Measurements from ENCODE around the gene PRPF19.

DNA sequence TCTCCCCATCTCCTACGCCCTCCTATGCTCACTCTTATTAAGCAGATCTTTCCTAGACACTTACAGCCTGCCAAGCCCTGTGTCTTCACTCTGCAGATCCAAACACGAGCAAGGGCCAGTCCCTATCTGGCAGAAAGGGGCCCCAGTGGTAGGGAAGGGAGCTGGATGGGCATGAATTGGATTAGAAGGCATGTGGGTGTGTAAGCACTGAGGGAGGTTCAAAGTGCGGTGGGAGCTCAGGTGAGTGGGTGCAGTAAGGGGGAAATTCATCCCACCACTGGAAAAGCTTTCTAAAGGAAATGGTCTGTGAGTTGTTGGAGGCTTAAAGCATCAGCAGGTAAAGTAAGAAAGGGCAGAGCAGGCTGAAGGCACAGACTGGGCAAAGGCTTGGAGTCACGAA lies 23.4 kb upstream of the PRPF19 start:
- TF ChIP-seq CTCF (IDR thresholded peaks at IDR 0.05) (no peak), TEAD4 (IDR thresholded peaks at IDR 0.05; ENCODE audit: borderline replicate concordance, insufficient read depth) (no peak), YY1 (IDR thresholded peaks at IDR 0.05; ENCODE audit: low read depth) (no peak), RXRA (IDR thresholded peaks at IDR 0.05; ENCODE audit: borderline replicate concordance, low read depth) (no peak), POLR2AphosphoS5 (IDR thresholded peaks at IDR 0.05; ENCODE audit: low read depth, low read length) (no peak), FOXJ3 (CRISPR knock-in tag; IDR thresholded peaks at IDR 0.05) (no peak), SIN3A (IDR thresholded peaks at IDR 0.05; ENCODE audit: borderline replicate concordance, low read depth, low read length) (no peak), SMC3 (IDR thresholded peaks at IDR 0.05; ENCODE audit: low read depth, low read length) (no peak), JUND (IDR thresholded peaks at IDR 0.05) (no peak)
- TF ChIP-seq, protein P1, sequence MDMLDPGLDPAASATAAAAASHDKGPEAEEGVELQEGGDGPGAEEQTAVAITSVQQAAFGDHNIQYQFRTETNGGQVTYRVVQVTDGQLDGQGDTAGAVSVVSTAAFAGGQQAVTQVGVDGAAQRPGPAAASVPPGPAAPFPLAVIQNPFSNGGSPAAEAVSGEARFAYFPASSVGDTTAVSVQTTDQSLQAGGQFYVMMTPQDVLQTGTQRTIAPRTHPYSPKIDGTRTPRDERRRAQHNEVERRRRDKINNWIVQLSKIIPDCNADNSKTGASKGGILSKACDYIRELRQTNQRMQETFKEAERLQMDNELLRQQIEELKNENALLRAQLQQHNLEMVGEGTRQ (IDR thresholded peaks at IDR 0.05; ENCODE audit: borderline replicate concordance, low read depth, low read length), result no peak
- TF ChIP-seq, protein P2, sequence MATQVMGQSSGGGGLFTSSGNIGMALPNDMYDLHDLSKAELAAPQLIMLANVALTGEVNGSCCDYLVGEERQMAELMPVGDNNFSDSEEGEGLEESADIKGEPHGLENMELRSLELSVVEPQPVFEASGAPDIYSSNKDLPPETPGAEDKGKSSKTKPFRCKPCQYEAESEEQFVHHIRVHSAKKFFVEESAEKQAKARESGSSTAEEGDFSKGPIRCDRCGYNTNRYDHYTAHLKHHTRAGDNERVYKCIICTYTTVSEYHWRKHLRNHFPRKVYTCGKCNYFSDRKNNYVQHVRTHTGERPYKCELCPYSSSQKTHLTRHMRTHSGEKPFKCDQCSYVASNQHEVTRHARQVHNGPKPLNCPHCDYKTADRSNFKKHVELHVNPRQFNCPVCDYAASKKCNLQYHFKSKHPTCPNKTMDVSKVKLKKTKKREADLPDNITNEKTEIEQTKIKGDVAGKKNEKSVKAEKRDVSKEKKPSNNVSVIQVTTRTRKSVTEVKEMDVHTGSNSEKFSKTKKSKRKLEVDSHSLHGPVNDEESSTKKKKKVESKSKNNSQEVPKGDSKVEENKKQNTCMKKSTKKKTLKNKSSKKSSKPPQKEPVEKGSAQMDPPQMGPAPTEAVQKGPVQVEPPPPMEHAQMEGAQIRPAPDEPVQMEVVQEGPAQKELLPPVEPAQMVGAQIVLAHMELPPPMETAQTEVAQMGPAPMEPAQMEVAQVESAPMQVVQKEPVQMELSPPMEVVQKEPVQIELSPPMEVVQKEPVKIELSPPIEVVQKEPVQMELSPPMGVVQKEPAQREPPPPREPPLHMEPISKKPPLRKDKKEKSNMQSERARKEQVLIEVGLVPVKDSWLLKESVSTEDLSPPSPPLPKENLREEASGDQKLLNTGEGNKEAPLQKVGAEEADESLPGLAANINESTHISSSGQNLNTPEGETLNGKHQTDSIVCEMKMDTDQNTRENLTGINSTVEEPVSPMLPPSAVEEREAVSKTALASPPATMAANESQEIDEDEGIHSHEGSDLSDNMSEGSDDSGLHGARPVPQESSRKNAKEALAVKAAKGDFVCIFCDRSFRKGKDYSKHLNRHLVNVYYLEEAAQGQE (IDR thresholded peaks at IDR 0.05; ENCODE audit: low read depth, low read length), result no peak
